ENCODE data around the gene ATAD2B. TPM values are rescaled to one million over a fixed set of nuclear protein-coding genes. Genes with fewer than 3 reads are reported as not detected.
"Not testable (repeated sequence)": the region's sequence is repeated elsewhere in the genome, so short reads cannot be mapped to it uniquely, and the experiment has no call there.

The ATAD2B gene
- total RNA-seq, 1 experiment from 2014 or later = 5.9 TPM

GRCh38 chr2:23806665-23807249 lies 120.2 kb downstream of the ATAD2B start:
- in situ Hi-C loops (cut with HindIII; ENCODE audit: low sequenced_read_pairs) = no loop called here
- no peak for DNase-seq (ENCODE audit: low spot score)

GRCh38 chr2:23806201-23806600 lies 120.7 kb downstream of the ATAD2B start:
- no peak for DNase-seq (ENCODE audit: low spot score)
- in situ Hi-C loops (cut with HindIII; ENCODE audit: low sequenced_read_pairs) = no loop called here

GRCh38 chr2:23803965-23804542 lies 122.9 kb downstream of the ATAD2B start:
- peak; percentile 23 for DNase-seq (ENCODE audit: low spot score)
- in situ Hi-C loops (cut with HindIII; ENCODE audit: low sequenced_read_pairs) = no loop called here

GRCh38 chr2:23803264-23803964 lies 123.5 kb downstream of the ATAD2B start:
- no peak for DNase-seq (ENCODE audit: low spot score)
- in situ Hi-C loops (cut with HindIII; ENCODE audit: low sequenced_read_pairs) = no loop called here

GRCh38 chr2:23801396-23801795 lies 125.5 kb downstream of the ATAD2B start:
- no peak for DNase-seq (ENCODE audit: low spot score)
- in situ Hi-C loops (cut with HindIII; ENCODE audit: low sequenced_read_pairs) = no loop called here

GRCh38 chr2:23794234-23794633 lies 132.7 kb downstream of the ATAD2B start:
- in situ Hi-C loops (cut with HindIII; ENCODE audit: low sequenced_read_pairs) = no loop called here

GRCh38 chr2:23793476-23793875 lies 133.4 kb downstream of the ATAD2B start:
- in situ Hi-C loops (cut with HindIII; ENCODE audit: low sequenced_read_pairs) = no loop called here
- no peak for DNase-seq (ENCODE audit: low spot score)

More at GRCh38 chr2:23794234-23794633, 132.7 kb downstream of the ATAD2B start:
- DNase-seq (ENCODE audit: low spot score) = no peak

DNA sequence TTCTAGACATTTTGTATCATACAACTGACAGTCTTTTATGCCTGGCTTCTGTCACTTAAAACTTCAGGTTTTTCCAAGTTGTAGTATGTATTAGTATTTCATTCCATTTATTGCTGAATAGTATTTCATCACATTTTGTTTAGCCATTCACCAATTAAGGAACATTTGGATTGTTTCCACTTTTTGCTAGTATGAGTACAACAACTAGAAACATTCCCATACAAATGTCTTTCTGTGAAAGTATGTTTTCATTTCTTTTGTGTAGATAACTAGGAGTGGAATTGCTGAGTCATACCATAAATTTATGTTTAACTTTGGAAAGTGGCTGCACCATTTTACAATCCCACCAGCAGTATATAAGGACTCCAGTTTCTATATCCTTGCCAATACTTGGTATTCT lies 135.9 kb downstream of the ATAD2B start:
- in situ Hi-C loops (cut with HindIII; ENCODE audit: low sequenced_read_pairs) = no loop called here
- no peak for DNase-seq (ENCODE audit: low spot score)

DNA sequence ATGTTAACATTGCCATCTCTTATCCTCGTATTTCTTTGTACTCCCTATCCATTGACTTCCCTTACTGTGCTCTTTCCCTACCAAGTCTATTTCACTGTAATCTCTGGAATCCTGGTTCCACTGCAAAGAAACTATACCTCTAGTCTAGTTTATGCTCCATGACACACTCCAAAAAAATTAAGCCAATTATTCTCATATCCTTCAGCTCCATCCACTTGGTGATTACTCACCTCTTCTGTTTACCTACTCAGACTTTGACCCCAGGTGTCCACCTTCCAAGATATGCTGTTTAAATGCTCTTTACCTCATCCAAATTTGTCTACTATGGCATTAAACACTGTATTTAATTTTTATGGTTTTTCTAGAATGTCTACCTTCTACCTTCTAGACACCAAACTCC lies 137.9 kb downstream of the ATAD2B start:
- in situ Hi-C loops (cut with HindIII; ENCODE audit: low sequenced_read_pairs) = no loop called here
- DNase-seq (ENCODE audit: low spot score) = no peak

DNA sequence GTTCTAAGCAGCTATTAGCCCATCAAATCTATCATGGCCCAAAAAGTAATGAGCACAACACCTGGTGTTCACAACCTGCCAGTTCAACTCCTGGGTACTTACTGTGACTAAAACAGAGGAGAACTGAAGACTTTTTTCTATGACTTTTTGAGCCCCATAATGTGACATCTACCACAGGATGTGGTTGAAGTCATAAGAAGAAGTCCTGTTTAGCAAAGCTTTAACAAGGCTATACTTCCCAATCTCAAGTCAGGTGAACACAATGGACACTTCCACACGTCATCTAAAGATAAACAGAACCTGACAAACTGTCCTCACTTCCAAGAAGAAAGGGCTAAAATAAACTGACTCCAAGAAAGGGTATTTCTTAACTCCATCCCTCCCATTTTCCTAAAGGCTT lies 138.8 kb downstream of the ATAD2B start:
- DNase-seq (ENCODE audit: low spot score) = no peak
- in situ Hi-C loops (cut with HindIII; ENCODE audit: low sequenced_read_pairs) = no loop called here

DNA sequence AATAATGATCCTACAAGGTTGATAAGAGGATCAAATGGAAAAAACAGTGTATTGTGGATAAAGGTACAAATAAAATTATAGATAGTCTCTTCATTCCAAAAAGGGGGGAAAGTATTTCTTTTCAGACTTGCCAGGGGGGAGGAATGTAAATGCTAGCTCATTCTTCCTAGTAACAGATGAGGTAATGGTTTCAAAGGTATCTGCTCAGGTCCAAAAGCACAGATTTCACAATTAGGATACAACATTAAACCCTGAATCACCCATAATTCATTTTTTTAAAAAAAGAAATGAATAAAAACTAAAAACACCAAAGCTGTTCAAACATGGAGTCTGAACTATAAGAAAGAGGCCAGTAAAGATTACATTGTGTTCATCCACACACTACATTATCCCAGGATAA lies 142.0 kb downstream of the ATAD2B start:
- in situ Hi-C loops (cut with HindIII; ENCODE audit: low sequenced_read_pairs) = no loop called here

GRCh38 chr2:23782646-23783045 lies 144.3 kb downstream of the ATAD2B start:
- in situ Hi-C loops (cut with HindIII; ENCODE audit: low sequenced_read_pairs) = no loop called here
- DNase-seq (ENCODE audit: low spot score) = no peak

More for the DNA sequence above, 142.0 kb downstream of the ATAD2B start:
- DNase-seq (ENCODE audit: low spot score) = no peak

GRCh38 chr2:23782126-23782525 lies 144.8 kb downstream of the ATAD2B start:
- in situ Hi-C loops (cut with HindIII; ENCODE audit: low sequenced_read_pairs) = no loop called here
- no peak for DNase-seq (ENCODE audit: low spot score)

DNA sequence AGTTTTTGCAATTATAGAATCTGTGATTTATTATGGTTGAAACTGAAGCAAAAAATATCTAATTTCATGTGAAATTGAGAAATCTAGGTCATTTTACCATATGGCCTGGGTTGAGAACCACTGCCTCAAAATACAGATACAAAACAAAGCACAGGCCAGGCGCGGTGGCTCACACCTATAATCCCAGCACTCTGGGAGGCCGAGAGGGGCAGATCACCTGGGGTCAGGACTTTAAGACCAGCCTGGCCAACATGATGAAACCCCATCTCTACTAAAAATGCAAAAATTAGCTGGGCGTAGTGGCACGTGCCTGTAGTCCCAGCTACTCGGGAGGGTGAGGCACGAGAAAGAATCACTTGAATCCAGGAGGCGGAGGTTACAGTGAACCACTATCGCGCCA lies 146.5 kb downstream of the ATAD2B start:
- in situ Hi-C loops (cut with HindIII; ENCODE audit: low sequenced_read_pairs); DNase-seq (ENCODE audit: low spot score): not testable (repeated sequence)

DNA sequence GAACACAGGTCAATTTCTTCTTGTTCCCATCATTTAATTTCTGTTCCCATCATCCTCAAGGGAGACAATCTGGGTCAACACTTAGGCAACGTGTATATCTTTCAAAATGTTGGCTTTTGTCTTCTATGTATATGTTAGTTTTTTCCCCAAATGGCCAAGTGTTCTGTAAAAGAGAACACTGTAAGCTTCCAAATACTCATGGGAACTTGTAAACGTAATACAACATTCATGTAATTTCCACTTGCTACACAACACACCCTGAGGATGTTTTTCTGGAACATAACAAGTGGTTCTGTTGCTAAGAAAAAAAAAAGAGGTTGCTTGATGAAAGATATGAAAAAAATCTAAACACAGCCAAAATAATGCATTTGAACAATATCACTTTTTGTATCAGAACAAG lies 149.1 kb downstream of the ATAD2B start:
- in situ Hi-C loops (cut with HindIII; ENCODE audit: low sequenced_read_pairs) = no loop called here
- DNase-seq (ENCODE audit: low spot score) = no peak

- no peak for DNase-seq (ENCODE audit: low spot score)
- in situ Hi-C loops (cut with HindIII; ENCODE audit: low sequenced_read_pairs) = no loop called here
Observed at GRCh38 chr2:23776021-23776420, 150.9 kb downstream of the ATAD2B start.

- DNase-seq (ENCODE audit: low spot score) = no peak
- in situ Hi-C loops (cut with HindIII; ENCODE audit: low sequenced_read_pairs) = no loop called here
Observed at GRCh38 chr2:23772684-23773083, 154.2 kb downstream of the ATAD2B start.

GRCh38 chr2:23772056-23772455 lies 154.9 kb downstream of the ATAD2B start:
- in situ Hi-C loops (cut with HindIII; ENCODE audit: low sequenced_read_pairs) = no loop called here
- DNase-seq (ENCODE audit: low spot score) = no peak

- DNase-seq (ENCODE audit: low spot score) = no peak
- in situ Hi-C loops (cut with HindIII; ENCODE audit: low sequenced_read_pairs) = no loop called here
Observed at GRCh38 chr2:23769364-23769763, 157.6 kb downstream of the ATAD2B start.

GRCh38 chr2:23767876-23768621 lies 158.9 kb downstream of the ATAD2B start:
- in situ Hi-C loops (cut with HindIII; ENCODE audit: low sequenced_read_pairs) = no loop called here

More at GRCh38 chr2:23767876-23768621, 158.9 kb downstream of the ATAD2B start:
- no peak for DNase-seq (ENCODE audit: low spot score)
